Measurements from ENCODE around the gene PTRHD1. TPM values are rescaled to one million over a fixed set of nuclear protein-coding genes. Genes with fewer than 3 reads are reported as not detected.

The PTRHD1 gene
- total and polyA plus RNA-seq, 10 of the 15 experiments (the other 5 are each of a cell fraction or from before 2014, with no cell fraction given): 15.9 to 64.2 (median 45.0) TPM

- TF ChIP-seq NR2C2 (IDR thresholded peaks at IDR 0.05; ENCODE audit: borderline replicate concordance, control insufficient read depth, insufficient read length, low read depth) (no peak), ZNF24 (IDR thresholded peaks at IDR 0.05) (no peak), E4F1 (IDR thresholded peaks at IDR 0.05; ENCODE audit: borderline replicate concordance, partially characterized antibody) (no peak), SUZ12 (IDR thresholded peaks at IDR 0.05; ENCODE audit: unreplicated experiment) (no peak), NFXL1 (IDR thresholded peaks at IDR 0.05; ENCODE audit: borderline replicate concordance) (peak; percentile 59; the same call in 1 of the 2 replicates), RAD21 (IDR thresholded peaks at IDR 0.05; ENCODE audit: insufficient read depth, low read depth, low read length) (peak; percentile 95), HSF1 (IDR thresholded peaks at IDR 0.05; ENCODE audit: low read depth, low read length) (no peak), NFIC (IDR thresholded peaks at IDR 0.05; ENCODE audit: low read depth, low read length) (no peak), YBX1 (IDR thresholded peaks at IDR 0.05) (no peak), CBFB (IDR thresholded peaks at IDR 0.05; ENCODE audit: low read depth) (no peak), HDGF (IDR thresholded peaks at IDR 0.05) (no peak)
These were observed 34.4 kb upstream of the PTRHD1 start (continued) for GRCh38 chr2:24827321-24828237.
